ENCODE data around the gene ELOB.
"Not testable (repeated sequence)": the region's sequence is repeated elsewhere in the genome, so short reads cannot be mapped to it uniquely, and the experiment has no call there.

The ELOB gene

DNA sequence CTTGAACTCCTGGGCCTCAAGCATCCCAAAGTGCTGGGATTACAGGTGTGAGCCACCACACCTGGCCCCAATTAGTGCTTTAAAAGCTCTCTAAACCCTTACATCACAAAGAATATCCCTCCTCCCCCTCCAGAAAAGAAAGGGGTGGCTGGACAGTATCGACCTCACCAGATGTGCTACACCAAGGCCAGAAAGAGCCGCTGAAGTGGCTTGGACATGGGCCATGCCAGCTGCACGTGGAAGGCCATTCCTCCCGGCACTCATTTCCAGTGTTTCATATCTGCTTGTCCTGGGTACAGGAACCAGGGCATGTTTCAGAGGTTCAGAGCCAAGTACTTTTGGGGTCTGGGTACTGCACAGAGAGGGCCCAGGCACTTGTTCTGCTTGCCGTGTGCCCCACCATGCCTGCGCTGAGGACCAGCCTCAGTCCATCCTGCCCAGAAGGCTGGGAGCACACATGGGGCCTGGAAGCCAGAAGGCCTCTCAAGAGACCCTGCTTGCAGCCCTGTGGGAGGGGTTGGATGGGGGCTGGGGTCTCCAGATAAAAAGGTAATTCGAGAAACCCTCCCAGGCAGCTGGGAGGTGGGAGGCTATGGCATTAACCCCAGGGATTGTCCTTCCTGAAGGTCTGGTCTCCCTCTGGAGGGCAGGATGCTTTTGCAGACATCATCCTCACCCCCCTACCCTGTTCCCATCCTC is 28.2 kb downstream of the ELOB start:
- no peak for DNase-seq (ENCODE audit: low read depth in 3 of 3)

DNA sequence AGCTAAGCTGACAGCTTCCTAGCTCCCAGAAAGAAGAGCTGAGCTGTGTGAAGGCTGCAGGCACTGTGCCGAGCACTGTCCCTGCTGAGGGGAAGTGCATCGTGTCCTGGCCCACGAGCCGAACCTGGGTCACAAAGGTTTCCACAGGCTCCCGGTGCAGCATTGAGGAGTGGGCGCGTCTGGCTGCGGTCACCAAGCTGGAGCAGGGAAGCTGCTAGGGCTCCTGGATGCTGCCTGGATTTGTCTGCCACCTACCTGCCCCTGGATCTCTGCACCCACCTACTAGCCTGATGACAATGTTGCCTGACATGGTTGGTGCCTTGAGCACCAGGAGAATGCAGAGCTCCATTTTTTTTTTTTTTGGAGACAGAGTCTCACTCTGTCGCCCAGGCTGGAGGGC is 31.1 kb downstream of the ELOB start:
- DNase-seq (ENCODE audit: low read depth in 3 of 3): no peak

DNA sequence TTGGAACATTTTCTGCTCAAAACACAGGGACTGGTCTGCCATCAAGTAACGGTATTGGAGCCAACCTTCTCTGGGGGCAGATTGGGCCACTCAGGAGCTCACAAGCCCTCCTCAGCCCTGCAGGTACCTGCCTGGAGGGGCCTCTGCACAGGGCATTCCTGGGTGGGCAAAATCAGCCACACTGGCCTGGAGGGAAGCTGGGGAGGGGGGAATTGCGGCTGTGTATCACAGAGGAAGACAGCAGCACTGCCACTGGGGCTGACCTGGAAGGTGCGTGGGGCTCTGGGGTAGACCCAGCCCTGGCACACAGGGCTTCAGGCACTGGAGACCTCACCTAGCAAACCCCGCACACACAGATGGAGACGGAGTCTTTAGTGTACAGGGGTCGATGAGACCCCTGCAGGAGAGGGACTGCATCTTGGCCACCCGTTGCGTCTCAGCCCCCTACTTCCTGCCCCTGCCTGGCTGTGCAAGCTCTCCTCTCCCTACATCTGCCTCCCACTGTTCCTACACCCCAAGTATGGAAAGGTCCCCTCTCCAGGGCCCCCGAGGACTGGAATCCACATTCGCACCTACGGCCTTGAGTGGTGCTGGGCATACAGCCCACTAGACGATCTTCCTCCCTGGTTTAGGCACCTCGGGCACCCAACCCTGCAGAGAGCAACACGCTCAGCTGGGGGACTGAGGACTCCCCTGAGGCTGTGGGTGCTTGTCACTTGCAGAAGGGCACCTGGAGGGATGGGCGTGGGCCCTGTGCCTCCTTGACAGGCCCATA is 31.8 kb downstream of the ELOB start:
- DNase-seq (ENCODE audit: low read depth in 3 of 3): no peak

DNA sequence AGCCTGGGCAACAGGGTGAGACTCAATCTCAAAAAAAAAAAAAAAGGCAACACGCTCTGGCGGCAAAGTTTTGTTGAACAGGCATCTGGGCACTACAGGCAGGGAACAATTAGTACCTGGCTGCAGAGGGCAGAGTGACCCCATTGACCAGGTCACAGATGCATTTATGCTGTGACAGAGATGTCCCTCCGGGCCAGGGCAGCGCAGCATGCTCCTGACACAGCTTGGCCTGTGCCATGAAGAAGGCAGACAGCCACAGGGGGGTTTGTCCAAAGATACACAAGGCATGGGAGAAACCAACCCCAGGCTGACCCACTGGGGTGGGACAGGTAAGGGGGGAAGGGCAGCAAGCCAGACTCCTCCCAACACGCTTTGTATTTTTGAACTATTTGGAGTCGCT is 32.4 kb downstream of the ELOB start:
- no peak for DNase-seq (ENCODE audit: low read depth in 3 of 3)

DNA sequence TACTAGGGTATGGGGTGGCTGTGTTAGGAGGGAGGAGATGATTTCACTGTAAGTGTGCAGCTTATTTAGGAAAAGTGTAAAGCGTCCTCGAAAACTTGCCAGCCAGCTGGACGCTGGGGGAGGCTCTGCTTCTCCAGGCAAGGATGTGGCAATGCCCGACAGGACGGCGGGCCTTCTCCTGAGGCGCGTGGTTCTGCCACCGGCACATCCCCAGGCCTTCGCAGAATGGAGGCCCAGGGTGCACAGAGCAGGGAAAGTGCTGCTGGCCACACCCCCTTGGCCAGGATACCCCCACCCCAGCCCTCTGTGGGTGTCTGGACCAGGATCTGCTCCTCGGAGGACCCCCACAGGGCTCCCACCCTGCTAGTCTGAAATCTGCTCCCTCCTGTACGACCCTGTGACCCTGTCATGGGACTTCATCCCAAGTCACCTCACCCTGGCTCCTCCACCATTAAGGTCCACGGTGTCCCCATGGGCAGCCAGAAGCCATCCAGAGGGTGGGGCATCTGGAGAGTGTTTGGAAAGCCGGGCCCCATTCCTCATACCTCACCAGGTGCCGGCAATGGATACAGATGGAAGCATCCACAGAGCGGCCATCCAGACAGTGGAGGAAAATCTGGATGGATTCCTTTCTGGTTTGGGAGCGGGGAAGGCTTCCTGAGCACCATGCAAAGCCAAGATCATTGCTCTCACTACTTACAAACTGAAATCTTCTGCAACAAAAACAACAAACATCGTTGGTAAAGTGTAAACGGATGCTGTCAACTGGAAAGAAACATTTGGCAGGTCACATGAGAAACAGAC is 33.9 kb downstream of the ELOB start:
- no peak for DNase-seq (ENCODE audit: low read depth in 3 of 3)

DNA sequence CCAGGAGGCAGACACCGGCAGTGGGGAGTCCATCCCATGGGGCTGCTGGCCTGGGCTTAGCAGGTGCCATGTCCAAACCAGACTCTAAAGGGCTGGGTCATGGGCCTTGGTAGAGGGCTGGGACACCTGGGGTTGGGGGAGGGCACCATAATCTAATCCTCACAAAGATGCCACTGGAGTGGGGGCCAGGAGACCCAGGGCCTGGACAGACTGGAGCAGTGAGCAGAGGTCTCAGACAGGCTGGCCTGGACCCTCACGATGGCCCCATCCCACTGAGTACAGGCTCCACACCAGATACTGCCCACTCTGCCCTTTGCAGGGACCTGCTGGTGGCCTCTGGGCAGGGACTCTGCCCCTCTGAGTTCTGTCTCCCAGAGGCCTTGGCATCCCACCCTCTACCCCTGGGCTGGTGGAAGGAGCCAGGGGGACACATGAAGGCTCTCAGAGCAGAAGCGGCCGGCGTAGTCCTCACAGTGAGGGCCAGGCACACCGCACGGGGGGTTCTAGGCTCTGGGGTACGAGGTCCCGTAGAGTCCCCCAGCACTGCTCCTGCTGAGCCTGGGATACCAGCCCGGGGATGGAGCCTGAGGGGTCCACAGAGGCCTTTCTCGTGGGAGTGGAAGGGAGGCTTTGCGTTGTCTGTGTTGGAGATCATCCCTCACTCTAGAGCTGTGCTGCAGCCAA is 34.6 kb downstream of the ELOB start:
- DNase-seq (ENCODE audit: low read depth in 3 of 3): no peak

DNA sequence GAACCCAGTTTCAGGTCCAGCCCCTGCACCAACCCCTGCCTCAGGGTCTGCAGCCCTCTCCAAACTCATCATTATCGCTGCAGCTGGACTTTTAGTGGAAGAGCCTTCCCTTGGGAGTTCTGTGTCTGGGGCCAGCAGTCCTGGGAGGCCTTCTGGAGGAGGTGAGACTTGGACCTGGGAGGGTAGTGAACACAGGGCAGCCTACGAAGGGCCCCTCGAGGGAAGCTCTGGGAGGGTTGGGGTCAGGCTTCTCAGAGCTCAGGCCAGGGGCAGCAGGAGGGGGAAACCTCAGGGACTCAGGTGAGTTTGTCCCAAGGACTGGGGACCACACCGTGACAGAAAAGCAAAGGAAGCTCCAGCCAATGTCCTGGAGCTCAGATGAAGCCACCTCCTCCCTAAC is 35.9 kb downstream of the ELOB start:
- no peak for DNase-seq (ENCODE audit: low read depth in 3 of 3)

DNA sequence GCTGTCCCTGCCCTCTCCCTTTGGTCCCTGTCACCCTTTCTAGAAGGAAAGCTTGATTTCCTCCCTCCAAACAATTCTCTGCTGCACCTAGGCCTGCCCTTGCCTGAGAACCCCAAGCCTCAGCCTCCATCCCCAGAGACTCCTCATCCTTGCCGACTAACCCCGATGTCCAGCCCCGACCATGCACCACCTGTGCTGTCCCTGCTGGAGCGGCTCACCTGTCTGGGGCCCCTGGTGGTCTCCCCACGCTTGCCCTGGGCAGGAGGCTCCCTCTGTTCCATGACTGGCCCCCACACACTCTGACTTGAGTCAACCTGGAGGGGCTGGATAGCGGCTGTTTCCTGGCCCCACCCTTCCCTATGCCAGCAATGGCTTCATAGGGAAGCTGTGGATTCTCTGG is 36.6 kb downstream of the ELOB start:
- no peak for DNase-seq (ENCODE audit: low read depth in 3 of 3)

DNA sequence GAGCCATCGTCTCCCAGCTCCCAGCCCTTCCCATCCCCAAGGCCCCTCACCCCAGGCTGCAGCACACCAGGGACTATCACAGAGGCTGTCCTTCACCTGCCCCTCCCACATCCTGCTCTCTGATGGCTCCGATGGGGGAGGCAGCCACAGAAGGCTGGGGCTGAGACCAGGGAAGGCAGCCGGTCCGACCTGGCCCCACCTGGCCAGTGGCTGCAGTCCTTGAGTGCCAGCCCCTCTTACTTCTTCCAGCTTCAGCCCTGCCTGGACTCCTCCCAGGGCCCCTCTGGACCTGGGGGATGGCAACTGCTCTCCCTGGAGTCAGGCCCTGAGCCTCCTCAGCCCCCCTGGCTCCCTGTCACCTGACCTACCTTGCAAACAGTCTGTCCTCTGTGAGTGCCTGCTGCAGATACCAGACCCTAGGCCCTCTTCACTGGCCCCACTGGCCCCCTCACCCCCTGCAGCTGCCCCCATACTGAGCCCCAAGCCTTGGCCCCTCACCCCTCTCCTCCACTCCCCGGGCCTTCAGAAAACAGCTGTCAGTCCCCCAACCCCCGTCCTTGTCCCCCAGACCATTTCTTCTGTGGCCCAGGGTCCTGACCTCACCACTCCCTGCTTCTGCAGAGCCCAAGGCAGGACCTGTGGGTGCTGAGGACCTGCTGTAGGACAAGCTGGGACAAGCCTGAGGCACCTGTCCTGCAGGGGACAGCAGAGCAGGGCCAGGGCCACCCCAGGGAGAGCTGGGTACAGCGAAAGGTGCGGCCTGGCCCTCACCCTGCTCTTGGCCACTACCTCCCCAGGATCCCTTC is 37.3 kb downstream of the ELOB start:
- no peak for DNase-seq (ENCODE audit: low read depth in 3 of 3)

DNA sequence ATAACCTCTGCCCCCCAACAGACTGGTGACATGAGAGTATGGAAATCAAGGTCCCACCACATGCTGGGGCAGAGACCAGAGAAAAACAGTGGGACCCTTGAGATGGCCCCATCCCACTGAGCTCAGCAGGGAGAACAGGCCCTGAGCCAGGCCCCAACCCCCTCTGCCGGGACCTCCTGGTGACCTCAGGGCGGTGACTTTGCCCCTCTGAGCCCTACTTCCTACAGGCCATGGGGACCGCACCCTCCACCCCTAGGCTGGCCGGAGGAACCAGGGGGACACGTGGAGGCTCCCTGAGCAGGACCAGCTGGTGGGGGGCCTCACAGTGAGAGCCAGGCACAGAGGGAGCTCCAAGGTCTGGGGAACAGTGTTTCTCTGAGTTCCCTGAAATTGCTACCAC is 38.5 kb downstream of the ELOB start:
- DNase-seq (ENCODE audit: low read depth in 3 of 3): no peak

DNA sequence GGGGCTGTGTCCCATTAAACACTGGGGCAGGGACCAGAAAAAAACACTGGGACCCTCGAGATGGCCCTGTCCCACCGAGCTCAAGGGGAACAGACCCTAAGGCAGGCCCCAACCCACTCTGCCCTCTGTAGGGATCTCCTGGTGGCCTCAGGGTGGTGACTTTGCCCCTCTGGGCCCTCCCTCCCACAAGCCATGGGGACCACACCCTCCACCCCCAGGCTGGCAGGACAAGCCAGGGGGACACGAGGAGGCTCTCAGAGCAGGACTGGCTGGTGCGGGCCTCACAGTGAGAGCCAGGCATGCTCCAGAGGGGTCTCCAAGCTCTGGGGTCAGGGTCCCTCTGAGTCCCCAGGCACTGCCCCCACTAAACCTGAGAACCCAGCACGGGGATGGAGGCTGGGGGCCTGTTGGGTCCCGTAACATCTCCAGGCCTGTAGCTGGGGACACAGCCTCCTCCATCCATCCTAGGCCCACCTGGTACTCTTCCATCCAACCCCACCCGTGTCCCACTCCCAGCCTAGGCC is 39.1 kb downstream of the ELOB start:
- DNase-seq (ENCODE audit: low read depth in 3 of 3): no peak

DNA sequence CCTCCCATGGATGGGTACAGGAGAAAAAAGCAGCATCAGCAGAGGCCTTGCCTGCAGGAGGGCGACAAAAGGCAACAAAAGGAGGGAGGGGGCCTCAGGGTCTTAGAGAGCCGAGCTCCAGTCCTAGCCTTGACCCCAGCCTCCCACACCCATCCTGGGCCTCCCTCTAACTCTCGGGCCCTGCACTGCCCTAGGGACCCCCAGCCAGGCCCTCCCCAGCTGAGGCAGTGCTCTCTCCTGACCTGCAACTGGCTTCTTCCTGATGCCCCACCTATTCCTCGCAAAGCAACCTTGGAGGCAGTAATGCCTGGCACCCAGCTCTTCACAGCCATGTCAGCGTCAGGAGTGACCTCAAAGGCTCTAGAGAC is 39.9 kb downstream of the ELOB start:
- no peak for DNase-seq (ENCODE audit: low read depth in 3 of 3)

DNA sequence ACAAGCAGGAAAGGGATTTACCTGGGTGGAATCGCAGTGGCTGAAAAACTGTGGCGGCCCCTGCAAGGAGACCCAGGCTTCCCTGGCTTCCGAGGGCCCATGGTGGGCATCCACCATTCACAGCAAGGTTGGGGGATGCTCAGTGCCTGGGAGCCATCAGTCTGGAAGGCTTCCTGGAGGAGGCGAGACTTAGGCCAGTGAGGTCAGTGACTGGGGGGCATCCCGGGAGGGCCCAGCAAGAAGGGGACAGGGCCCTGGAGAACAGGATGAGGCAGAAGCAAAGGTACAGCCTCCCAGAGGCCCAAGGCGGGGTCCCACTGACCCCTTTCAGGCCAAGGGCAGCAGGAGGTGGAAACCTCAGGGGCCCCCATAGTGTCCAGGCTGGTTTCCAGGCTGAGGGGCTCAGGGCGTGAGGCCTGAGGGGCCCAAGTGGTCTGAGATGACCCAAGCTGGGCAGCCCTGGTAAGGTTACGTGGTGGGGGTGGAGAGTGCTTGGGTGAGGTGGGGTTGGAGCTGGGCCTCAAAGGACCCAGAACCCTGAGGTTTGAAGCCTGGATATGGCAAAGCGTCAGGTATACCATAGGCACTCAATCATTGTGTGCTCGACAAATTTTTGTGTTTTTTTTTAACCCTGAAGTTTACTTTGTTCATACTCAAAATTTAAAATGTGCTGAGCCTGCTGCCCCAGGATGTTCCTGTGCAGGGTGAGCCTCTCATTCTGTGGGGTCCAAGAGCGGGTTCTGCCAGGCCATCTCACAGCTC is 40.4 kb downstream of the ELOB start:
- no peak for DNase-seq (ENCODE audit: low read depth in 3 of 3)

DNA sequence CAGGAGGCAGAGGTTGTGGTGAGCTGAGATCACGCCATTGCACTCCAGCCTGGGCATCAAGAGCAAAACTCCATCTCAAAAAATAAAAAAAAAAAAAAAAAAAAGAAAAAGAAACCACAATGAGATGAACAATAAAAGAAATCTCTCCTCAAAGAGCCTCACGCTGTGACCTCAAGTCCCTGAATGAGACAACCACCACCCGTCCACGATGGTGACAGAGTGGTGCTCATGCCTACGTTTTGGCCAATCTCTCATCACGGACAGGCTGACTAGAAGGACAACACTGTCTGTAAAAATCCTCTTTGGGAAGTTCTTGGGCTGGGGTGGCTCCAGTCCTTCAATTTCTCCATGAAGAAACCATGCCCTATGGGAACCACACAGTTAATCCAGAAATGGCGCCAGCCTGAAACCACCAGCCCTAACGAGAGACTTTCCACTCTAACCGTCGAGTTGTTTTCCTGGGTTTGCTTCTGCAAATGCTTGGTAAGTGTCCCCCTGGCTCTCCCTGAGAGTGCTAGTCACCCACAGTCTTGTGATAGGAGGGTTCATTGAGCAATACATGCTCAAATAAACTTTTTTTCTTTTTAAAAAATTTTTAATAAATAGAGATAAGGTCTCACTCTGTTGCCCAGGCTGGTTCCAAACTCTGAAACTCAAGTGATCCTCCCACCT is 42.1 kb downstream of the ELOB start:
- no peak for DNase-seq (ENCODE audit: low read depth in 3 of 3)

DNA sequence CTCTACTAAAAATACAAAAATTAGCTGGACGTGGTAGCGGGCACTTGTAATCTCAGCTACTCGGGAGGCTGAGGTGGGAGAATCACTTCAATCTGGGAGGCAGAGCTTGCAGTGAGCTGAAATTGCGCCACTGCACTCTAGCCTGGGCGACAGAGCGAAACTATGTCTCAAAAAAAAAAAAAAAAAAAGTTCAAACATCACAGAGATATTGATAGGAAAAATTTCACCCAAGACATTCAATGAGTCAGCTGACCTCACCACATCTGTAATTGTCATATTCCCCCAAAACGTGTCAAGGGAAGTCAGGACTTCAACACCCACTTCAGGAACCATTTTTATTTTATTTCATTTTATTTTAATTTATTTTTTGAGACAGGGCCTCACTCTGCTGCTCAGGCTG is 49.0 kb downstream of the ELOB start:
- DNase-seq (ENCODE audit: low read depth in 3 of 3): no peak

DNA sequence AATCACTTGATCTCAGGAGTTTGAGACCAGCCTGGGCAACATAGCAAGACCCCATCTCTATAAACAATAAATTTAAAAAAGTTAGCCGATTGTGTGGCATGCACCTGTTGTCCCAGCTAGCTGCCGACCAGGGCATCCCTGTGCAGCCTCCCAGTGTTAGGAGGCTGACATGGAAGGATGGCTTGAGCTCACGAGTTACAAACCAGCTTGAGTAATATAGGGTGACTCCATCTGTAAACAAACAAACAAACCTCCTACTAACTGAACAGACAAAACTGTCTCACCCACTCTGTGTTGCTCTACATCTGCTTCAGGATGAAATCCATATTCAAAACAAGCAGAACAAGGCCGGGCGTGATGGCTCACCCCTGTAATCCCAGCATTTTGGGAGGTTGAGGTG is 50.2 kb downstream of the ELOB start:
- DNase-seq (ENCODE audit: low read depth in 3 of 3): no peak

DNA sequence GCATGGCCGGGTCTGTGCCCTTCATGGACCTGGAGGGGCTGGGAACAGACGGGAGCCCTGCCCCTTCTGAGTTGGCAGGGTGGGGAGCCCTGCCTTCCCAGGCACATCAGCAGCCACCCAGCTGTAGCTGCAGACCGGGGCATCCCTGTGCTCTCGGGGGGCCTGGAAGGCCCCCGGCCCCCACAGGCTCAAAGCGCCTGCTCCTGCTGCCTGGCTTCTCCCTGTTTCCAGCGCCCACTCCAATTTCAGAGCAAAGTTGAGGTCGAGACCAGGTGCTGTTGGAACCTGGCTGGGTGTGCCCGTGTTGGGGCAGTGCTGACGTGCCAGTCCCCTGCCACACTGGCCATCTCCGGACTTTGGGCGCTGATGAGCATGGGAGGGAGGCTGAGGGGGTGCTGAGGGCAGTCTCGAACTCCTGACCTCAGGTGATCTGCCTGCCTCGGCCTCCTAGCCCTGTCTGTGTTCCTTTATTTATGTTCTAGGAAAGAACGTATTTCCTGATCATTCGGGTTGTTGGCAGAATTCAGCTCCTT is 52.2 kb downstream of the ELOB start:
- DNase-seq (ENCODE audit: low read depth in 3 of 3): no peak

DNA sequence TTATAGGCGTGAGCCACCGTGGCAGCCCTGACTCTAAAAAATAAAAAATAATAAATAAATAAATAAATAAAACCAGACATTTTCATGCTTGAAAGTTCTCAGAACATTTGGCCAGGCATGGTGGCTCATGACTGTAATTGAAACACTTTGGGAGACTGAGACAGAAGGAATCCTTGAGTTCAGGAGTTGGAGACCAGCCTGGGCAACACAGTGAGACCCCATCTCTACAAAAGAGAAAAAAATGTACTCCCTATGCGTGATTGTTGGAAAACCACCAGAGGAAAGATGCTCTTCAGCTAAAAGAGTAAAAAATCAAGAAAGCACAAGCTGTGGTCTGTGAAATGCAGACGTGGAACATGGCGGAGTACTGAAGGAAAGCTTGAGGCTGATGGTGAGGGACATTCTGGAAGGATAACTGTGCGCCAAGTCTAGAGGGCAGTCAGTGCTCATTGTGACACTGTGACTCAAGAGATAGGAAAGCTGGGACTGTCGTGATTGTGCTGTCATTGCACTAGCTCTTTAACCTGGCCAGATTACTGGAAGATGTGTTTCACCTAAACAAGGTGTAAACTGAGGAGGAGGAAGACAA is 52.9 kb downstream of the ELOB start:
- DNase-seq (ENCODE audit: low read depth in 3 of 3): no peak

DNA sequence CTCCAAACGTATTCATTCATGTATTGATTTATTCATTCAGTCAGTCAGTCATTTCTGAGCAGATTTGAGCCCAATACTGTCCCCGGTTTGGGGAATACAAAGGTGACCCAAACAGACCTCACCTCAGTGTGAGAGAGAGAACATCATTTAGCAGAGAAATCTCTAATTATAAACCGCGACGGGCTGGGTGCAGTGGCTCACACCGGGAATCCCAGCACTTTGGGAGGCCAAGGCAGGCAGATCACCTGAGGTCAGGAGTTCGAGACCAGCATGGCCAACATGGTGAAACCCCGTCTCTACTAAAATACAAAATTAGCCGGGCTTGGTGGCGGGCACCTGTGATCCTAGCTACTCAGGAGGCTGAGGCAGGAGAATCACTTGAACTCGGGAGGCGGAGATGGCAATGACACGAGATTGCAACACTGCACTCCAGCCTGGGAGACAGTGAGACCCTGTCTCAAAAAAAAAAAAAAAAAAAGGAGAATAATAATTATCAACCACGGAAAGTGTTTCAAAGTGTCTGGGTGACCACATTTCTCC is 55.4 kb downstream of the ELOB start:
- DNase-seq (ENCODE audit: low read depth in 3 of 3): not testable (repeated sequence)

All from stimulated activated CD4-positive, alpha-beta T cell treated with anti-CD3 and anti-CD28 coated beads, TNF-alpha, amount 100 ng/mL, for 24 hours (primary cell).